ENCODE results near the gene TBC1D5. TPM values are rescaled to one million over a fixed set of nuclear protein-coding genes. Genes with fewer than 3 reads are reported as not detected.

The TBC1D5 gene
- total RNA-seq, 3 donors from 2014 or later (not counting 1 experiment from before 2014, with no cell fraction given) = 63.8 to 81.9 (median 74.9) TPM

DNA sequence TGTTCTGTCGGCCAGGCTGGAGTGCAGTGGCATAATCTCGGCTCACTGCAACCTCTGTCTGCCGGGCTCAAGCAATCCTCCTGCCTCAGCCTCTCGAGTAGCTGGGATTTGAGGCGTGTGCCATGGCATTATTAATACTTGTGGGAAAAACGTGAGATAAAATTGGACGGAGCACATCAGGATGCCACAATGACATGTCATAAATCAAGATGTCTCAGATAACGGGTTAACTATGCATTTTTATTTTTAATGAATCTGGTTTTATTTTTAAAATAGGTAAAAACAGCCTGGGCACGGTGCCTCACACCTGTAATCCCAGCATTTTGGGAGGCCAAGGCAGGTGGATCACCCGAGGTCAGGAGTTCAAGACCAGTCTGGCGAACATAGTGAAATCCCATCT is 212.8 kb downstream of the TBC1D5 start:
- no peaks in the 10 kb centered on the region for H3K4me1 ChIP-seq (ENCODE audit: control insufficient read depth, insufficient read depth, low read length)
- H3K9me3 Mint-ChIP-seq = no peaks in the 10 kb centered on the region
- no peak for TF ChIP-seq CTCF (IDR thresholded peaks at IDR 0.05)
- no peaks in the 10 kb centered on the region for H3K36me3 ChIP-seq (ENCODE audit: control insufficient read depth, insufficient read depth, low read length)
- peaks cover 5 to 16% of the 10 kb centered on the region in 2 donors for H3K4me1 Mint-ChIP-seq
- no peaks in the 10 kb centered on the region for H3K27me3 ChIP-seq (ENCODE audit: control insufficient read depth, insufficient read depth, low read length)
- H3K27me3 Mint-ChIP-seq (ENCODE audit: low read depth in 2 of 2) = no peaks in the 10 kb centered on the region
- H3K36me3 Mint-ChIP-seq = no peaks in the 10 kb centered on the region
- intact Hi-C loops (cut with micrococcal nuclease) = no loop called here
- H3K4me3 ChIP-seq (ENCODE audit: low read length) = no peak overlapping the region
- no peak overlapping the region for H3K4me3 Mint-ChIP-seq
- ATAC-seq (no peak), DNase-seq (no peak)
- no peak overlapping the region for H3K27ac ChIP-seq (ENCODE audit: low read length)
- no peak overlapping the region for H3K27ac Mint-ChIP-seq
- no peaks in the 10 kb centered on the region for H3K9me3 ChIP-seq (ENCODE audit: control insufficient read depth, insufficient read depth, low read length)
- WGBS (ENCODE audit: insufficient coverage) = 87% methylated on average over 11 of the region's 11 CpGs

DNA sequence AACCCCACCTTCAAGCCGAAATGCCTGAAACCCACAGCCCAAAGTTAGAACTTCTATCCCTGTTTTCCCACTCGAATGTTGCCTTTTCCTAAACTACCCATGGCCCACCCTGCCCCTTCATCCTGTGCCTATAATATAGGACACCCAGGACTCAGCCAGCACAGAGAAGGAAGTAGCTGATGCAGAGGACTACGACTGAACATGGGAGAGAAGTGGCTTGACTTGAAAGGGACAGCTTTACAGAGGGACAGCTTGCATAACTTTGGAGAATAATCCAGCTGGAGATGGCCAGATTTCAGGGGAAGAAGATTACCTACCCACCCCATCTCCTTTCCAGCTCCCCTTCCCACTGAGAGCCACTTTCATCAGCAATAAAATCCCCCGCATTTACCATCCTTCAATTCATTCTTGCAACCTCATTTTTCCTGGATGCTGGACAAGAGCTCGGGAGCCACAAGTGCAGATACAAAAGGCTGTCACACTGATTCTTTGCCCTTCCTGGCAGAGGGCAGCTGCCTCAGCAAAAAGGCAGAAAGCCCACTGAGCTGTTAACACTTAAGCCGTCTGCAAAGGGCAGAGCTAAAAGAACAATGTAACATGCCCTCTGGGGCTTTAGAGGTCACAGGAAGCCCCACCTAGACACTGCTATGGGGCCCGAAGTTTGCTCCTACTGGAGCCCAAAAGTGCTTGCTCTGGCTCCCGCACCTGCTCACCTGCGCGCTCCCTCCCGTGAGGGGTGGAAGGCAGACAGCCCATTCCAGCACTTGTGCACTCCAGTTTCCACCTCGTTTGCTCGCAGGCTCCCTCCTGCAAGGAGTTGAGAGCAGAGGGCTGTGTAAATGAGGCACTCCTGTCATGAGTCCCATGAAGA is 224.0 kb downstream of the TBC1D5 start:
- Histone ChIP-seq H3K4me3 (ENCODE audit: low read length) (no peak overlapping the region), H3K4me1 (ENCODE audit: control insufficient read depth, insufficient read depth, low read length) (peaks cover 2% of the 10 kb centered on the region), H3K27ac (ENCODE audit: low read length) (no peak overlapping the region), H3K27me3 (ENCODE audit: control insufficient read depth, insufficient read depth, low read length) (no peaks in the 10 kb centered on the region), H3K9me3 (ENCODE audit: control insufficient read depth, insufficient read depth, low read length) (no peaks in the 10 kb centered on the region), H3K36me3 (ENCODE audit: control insufficient read depth, insufficient read depth, low read length) (no peaks in the 10 kb centered on the region)
- peaks cover 40 to 42% of the 10 kb centered on the region in 2 donors for H3K4me1 Mint-ChIP-seq
- no peaks in the 10 kb centered on the region for H3K27me3 Mint-ChIP-seq (ENCODE audit: low read depth in 2 of 2)
- H3K9me3 Mint-ChIP-seq = no peaks in the 10 kb centered on the region
- TF ChIP-seq CTCF (IDR thresholded peaks at IDR 0.05) = no peak
- 88% methylated on average over 13 of the region's 13 CpGs for WGBS (ENCODE audit: insufficient coverage)
- H3K27ac Mint-ChIP-seq = no peak overlapping the region
- ATAC-seq = no peak
- no peak for DNase-seq
- H3K36me3 Mint-ChIP-seq = no peaks in the 10 kb centered on the region
- intact Hi-C loops (cut with micrococcal nuclease) = no loop called here
- no peak overlapping the region for H3K4me3 Mint-ChIP-seq

GRCh38 chr3:17515445-17516234 is 226.8 kb downstream of the TBC1D5 start:
- Mint-ChIP-seq H3K9me3 (no peaks in the 10 kb centered on the region), H3K36me3 (no peaks in the 10 kb centered on the region), H3K4me1 (peaks cover 35 to 37% of the 10 kb centered on the region in 2 donors), H3K4me3 (no peak overlapping the region), H3K27me3 (ENCODE audit: low read depth in 2 of 2) (no peaks in the 10 kb centered on the region), H3K27ac (peak overlapping the region in 1 of 2 donors; percentile 5)
- H3K4me3 ChIP-seq (ENCODE audit: low read length) = no peak overlapping the region
- WGBS (ENCODE audit: insufficient coverage) = no CpG with 5 or more reads among the region's 4 CpGs
- ATAC-seq (peak in 1 of 3 donors; percentile 49), DNase-seq (no peak)
- H3K4me1 ChIP-seq (ENCODE audit: control insufficient read depth, insufficient read depth, low read length) = peaks cover 2% of the 10 kb centered on the region
- no peak overlapping the region for H3K27ac ChIP-seq (ENCODE audit: low read length)
- intact Hi-C loops (cut with micrococcal nuclease) = no loop called here
- H3K9me3 ChIP-seq (ENCODE audit: control insufficient read depth, insufficient read depth, low read length) = no peaks in the 10 kb centered on the region
- no peaks in the 10 kb centered on the region for H3K36me3 ChIP-seq (ENCODE audit: control insufficient read depth, insufficient read depth, low read length)
- TF ChIP-seq CTCF (IDR thresholded peaks at IDR 0.05) = no peak
- no peaks in the 10 kb centered on the region for H3K27me3 ChIP-seq (ENCODE audit: control insufficient read depth, insufficient read depth, low read length)

All from natural killer cell (primary cell).